GM21786 (cell line): ENCODE measurements around the gene CHFR.
"Not testable (repeated sequence)": the region's sequence is repeated elsewhere in the genome, so short reads cannot be mapped to it uniquely, and the experiment has no call there.

Experiments
- ATAC-seq: cut with Tn5 transposase; IDR thresholded peaks from one replicate; pipeline ENCODE4 v1.9.1; 2021; ENCODE audit not compliant: unreplicated experiment

The CHFR gene

DNA sequence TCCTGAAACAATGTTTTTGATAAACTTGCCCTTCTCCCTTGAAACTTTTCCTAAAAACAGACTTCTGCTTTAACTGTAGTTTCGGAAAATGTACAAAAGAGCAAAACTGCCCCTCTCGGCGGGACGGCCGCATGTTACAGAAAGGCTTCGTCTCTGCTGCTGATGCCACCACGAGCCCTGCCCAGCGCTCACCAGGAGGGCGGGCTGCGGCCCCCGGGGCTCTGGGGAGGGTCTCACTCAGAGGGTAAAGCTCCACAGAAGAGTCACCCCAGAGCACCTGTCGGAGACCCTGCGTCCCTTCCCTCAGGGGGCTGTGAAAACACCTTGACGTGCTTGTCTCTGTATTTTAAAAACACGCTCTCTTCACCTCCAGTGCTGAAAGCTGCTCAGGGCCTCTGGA, 46.3 kb downstream of the CHFR start:
- no peak for ATAC-seq

DNA sequence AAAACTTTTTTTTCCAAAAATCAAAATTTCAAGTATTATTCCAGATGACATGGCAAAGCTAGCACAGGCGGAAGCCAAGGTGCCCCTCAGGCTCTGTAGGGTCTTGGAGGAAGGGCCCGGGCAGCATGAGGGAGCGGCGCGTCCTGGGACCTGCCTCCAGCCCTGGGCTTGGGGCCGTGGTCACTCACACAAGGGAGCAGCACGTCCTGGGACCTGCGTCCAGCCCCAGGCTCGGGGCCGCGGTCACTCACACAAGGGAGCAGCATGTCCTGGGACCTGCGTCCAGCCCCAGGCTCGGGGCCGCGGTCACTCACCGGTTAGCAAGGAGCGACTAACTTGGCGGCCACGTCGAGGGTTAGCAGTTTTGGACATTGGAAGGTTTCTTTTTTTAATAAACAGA, 46.9 kb downstream of the CHFR start:
- ATAC-seq, result no peak

DNA sequence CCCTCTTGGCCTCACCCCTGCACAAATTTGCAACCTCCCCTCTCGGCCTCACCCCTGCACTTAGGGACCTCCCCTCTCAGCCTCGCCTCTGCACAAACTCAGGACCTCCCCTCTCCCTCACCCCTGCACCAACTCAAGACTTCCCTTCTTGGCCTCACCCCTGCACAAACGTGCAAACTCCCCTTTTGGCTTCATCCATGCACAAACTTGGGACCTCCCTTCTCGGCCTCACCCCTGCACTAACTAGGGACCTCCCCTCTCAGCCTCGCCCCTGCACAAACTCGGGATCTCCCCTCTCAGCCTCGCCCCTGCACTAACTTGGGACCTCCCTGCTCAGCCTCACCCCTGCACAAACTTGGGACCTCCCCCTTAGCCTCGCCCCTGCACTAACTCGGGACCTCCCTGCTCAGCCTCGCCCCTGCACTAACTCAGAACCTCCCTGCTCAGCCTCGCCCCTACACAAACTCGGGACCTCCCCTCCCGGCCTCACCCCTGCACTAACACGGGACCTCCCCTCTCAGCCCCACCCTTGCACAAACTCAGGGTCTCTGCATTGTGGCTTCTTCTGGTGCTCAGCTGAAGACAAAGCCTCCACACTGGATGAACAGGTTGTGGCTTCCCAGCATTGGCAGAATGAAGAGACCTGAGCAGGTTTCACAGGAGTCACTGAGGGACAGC, 47.7 kb downstream of the CHFR start:
- ATAC-seq, result no peak

DNA sequence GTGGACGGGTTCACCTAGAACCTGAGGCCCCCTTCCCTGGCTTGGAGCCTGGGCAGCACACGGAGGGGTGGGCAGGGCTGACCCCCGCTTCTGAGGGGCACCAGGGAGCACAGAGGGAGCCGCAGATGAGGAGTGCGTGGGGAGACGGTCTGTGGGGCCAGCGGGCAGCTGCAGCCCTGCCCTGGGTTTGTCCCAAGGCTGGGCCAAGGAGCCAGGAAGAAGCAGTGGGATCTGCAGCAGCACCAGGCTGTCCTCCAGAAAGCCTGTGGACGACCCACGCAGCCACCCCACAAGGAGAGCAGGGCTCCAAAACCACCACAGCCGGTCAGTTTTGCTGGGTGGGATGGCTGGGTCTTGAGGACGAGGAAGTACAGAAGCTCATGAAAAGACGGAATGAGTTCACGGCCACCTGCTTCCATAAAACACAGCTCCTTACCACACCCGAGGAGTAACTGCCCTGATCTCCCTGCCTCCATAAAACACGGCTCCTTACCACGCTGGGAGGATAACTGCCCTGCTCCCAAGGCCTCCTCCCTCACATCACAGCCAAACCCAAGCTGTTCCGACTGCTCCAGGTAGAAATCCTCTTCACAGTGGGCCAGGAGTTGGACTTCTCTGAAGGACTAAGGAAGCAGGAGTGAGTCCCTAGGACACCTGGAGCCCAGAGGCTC, 48.9 kb downstream of the CHFR start:
- ATAC-seq, result no peak

DNA sequence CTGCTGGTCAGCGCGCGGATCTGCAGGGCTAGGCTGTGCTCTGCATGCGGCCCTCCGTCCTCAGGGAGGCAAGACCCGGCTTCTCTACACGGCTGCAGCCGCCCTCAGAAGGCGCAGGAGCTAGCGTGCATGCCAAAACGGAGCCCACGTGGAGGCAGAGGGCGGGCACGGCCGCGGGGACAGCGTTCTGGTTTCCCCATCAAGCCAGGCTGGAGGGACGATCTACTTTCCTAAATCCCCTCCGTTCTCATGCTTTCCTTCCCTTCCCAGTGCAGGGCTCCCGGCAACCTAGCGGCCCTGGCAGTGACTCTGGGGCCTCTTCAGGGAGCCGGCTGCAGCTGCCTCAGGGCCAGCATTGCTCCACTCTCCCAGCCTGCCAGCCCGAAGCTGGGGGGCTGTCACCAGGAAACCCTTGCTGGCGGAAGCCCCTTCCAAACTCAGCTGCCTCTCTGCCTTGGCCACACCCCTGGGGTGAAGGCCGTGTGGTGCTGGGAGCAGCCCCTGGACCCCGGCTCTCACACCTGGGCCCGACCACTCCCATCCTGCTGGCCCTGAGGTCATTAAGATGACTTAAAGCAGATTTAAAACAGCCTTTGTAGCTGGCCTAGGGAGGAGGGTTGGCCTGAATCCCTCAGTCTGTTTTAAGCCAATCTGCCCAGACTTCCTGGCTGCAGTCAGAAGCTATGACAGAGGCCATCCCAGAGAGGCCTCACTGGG, 49.6 kb downstream of the CHFR start:
- no peak for ATAC-seq

DNA sequence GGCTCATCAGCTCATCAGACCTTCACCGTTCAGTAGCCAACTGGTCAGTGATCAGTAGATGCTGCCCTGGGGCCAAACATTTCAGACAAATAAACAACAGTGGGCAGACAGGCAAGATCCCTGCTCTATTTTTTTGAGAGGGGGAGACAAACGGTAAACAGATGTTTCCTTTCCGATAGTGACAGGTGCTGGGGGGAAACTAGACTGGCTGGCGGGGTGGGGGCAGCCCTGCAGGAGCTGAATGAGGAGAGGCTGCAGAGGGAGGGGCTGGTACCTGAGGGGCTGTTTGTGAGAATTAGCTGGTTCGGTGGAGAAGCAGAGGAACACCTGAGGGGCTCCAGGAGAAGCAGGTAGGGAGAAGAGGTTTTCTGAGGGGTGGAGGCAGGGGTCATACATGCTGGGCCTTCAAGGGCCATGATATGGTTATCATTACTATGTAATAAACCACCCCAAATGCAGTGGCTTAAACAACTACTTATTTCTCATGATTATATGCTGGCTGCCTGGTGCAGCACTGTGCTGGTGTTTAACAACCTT, 50.5 kb downstream of the CHFR start:
- ATAC-seq, result no peak

DNA sequence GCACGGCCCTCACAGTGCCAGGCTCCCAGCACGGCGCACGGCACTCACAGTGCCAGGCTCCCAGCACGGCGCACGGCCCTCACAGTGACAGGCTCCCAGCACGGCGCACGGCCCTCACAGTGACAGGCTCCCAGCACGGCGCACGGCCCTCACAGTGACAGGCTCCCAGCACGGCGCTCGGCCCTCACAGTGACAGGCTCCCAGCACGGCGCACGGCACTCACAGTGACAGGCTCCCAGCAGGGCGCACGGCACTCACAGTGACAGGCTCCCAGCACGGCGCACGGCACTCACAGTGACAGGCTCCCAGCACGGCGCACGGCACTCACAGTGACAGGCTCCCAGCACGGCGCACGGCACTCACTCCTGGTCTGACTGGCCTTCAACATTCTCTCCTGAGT, 51.2 kb downstream of the CHFR start:
- ATAC-seq, result not testable (repeated sequence)

DNA sequence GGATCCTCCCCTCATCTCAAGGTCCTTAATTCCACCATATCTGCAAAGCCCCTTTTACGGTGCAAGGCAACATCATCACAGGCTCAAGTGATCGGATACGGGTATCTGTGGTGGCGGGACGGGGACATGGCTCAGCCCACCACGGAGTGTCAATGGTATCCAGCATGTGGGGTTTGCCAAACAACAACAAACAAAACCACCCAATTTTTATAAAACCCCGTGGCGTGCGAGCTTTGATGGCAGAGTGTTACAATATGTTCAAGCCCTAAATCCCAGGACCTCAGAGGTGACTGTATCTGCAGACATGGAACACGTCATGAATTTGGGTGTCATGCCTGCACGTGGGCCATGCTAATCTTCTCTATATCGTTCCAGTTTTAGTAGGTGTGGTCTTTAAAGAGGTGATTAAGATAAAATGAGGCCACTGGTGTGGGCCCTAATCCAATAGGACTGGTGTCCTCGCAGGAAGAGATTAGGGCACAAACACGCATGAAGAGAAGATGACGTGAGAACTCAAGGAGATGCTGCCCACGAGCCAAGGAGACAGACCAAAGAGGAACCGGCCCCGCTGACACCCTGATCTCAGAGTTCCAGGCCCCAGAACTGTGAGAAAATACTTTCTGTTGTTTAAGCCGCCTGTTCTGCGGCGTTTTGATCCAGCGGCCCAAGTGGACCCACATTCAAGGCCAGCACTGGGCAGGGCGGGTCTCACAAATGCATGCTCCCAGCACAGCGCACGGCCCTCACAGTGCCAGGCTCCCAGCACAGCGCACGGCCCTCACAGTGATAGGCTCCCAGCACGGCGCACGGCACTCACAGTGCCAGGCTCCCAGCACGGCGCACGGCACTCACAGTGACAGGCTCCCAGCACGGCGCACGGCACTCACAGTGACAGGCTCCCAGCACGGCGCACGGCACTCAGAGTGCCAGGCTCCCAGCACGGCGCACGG, 52.1 kb downstream of the CHFR start:
- no peak for ATAC-seq

DNA sequence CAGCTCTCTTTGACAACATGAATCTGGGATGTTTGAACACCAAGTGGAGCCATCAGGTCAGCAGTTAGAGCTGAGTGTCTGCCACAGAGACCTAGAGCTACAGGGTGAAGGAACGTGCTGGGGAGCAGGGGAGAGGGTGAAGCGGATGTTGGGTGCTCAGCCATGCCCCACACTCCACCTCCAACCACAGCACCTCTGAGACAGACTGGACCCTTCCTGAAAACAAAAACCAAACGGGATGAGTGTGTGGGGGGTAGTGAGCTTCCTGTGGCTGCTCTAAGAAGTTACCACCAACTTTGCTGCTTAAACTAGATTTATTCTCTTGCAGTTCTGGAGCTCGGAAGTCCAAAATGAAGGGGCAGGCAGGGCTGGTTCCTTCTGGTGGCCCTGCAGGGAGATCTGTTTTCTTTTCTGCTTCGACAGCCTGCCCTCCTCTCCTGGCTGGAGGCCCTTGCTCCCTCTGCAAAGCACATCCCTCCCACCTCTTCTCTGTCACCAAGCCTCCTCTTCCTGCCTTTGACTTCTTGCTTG, 53.2 kb downstream of the CHFR start:
- ATAC-seq, result no peak

DNA sequence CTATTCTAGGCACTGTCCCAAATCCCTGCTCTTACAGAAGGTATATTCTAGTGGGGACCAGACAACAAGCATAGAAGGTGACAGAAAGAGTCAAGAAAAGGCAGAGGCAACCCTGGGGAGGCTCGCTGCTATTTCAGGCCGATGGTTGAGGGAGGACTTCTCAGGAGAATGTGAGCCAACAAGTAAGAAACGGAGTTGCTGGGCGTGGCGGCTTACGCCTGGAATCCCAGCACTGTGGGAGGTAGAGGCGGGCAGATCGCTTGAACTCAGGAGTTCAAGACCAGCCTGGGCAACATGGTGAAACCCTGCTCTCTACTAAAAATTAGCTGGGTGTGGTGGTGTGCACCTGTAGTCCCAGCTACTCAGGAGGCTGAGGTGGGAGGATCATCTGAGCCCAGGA, 54.1 kb downstream of the CHFR start:
- no peak for ATAC-seq

DNA sequence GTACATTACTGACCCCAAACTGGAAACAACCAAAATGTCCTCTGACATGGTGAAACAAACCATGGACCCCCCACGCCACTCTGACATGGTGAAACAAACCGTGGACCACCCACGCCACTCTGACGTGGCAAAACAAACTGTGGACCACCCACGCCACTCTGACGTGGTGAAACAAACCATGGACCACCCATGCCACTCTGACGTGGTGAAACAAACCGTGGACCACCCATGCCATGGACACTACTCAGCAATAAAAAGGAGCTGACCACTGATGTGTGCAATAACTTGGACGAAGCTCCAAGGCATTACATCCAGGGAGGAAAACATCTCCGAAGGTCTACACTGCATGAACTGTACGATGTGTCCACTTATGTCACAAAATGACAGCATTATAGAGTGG, 55.6 kb downstream of the CHFR start:
- no peak for ATAC-seq

DNA sequence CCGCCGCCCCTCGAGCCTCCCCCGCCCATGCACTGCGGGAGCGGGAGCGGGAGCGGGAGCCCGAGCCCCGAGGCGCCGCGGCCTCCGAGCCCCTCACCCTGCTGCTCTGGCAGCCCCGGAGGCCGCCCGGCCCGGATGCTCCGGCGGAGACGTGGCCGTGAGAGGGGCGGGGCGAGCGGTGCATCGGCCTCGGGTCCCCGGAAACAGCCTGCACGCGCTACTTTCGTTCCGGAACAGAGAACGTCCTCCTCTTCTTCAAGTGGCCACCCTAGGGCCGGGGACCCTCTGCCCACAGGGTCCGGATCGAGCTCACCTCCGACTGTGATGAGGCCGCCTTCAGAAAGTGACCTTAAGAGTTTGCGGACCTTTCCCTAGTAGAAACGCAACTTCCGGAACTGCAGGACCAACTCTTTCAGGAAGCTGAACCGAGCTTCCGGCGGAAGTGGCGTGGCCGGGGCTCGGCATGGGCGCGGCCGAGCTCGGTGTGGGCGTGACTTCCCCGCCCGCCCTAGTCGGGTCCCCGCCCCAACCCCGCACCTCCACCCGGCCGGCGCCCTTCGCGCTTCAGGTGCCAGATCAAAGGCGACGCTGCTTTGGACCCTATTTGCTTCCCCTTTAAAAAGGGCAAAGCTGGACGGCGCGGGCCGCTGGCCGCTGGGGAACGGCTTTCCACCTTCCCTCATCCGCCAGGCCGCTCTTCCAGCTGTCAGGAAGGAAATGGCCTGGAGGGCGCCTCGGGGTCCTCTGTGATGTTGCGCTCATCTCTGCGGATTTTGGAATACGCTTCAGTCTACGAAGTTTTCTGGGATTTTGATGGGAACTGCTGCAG, 58.5 kb downstream of the CHFR start, which contains the start of gene GOLGA3:
Gene GOLGA3 (minus strand): TSS at position 164 of the 829 bp plus-strand sequence. CDS start 6,741 bp downstream, outside the sequence.
- ATAC-seq, result peak; percentile 88

DNA sequence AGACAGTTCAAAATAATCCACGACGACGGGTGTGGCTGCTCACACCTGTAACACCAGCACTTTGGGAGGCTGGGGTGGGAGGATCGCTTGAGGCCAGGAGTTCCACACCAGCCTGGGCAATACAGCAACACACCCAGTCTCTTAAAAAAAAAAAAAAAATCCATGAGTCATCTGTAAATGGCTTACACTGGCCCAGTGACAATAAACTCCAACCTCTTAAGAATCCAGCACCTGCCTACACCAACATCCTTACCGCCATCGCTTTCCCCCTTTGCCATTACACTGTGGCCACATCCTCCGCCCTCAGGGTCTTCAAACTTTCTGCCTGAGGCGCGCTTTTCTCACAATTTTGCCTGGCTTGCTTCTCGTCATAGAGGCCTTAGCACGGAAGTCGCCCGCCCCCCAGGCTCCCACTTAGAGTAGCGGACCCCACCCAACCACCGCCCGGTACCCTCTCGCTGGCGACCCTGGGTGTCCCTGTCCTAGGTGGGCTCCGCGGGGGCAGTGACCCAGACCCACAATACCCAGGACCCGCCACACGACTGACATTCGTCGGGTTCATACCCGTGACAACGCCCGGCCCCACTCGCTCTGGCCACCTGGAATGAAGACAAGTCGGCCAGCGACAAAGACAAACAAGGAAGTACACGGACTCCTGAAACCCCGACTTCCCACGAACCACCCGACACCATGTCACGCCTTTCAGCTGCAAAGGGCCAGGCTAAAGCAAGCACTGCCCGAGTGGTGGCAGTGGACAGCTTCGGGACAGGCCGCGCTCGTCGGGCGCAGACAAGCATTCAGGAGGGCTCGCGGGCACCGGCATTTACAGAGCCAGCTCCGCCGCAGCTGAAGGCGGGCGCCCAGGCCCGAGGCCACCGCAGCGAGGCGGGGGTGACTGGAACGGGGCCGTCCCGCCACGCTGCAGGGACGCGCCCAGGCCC, 59.4 kb downstream of the CHFR start:
- peak; percentile 11 for ATAC-seq

DNA sequence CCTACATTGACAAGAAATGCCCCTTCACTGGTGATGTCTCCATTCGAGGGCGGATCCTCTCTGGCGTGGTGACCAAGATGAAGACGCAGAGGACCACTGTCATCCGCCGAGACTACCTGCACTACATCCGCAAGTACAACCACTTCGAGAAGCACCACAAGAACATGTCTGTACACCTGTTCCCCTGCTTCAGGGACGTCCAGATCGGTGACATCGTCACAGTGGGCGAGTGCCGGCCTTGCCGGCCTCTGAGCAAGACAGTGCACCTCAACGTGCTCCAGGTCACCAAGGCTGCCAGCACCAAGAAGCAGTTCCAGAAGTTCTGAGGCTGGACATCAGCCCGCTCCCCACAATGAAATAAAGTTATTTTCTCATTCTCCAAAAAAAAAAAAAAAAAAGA, 61.5 kb downstream of the CHFR start:
- no peak for ATAC-seq

DNA sequence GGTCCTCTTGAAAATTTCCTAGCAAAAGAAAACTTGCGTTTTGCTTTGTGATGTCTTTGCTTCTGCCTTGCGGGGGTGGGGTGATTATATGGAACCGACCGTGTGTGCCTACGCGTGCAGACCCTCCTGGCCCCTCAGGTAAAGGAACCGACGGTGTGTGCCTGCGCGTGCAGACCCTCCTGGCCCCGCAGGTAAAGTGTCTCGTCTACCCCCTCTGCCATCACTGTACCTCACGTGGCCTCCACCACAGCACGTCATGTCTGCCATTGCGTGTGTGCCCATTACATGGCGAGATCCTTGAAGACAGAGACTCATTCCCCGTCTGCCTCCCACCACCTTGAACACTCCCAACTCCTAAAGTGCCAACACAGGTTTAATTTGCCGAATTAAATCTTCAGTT, 62.3 kb downstream of the CHFR start:
- no peak for ATAC-seq

DNA sequence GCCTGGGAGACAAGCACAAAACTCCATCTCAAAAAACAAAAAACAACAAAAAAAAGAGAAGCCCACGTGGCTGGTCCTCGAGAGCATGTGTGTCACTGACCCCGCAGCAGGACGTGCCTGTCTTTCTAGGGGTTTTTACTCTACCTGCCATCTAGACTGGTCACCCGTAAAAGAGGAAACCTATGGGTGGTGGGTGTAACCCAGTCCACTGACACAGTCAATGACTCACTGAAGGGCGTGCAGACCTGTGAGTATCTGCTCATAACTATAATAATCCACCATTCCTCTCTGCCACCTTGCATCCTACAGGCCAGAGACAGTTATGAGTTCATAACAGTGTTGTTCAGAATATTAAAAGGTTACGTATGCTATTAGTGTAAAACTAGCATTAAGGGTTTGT, 63.4 kb downstream of the CHFR start:
- no peak for ATAC-seq

DNA sequence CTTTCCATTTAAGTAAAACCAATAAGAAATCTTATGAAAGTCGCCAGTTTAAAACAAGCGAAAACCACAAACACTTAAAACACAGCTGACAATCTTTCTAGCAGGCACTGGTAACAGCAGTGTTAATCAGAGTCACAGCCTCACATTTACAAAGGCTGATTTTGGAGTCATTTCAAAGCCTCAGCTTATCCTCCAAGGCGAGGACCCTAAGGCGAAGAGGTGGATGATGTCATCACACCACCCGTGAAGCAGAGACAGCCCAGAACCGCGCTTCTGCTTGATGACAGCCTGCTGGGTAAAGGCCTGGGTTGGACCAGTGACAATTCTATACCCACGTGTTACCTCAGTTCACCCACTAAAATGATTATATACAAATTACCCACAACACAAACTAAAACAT, 68.8 kb downstream of the CHFR start:
- no peak for ATAC-seq

DNA sequence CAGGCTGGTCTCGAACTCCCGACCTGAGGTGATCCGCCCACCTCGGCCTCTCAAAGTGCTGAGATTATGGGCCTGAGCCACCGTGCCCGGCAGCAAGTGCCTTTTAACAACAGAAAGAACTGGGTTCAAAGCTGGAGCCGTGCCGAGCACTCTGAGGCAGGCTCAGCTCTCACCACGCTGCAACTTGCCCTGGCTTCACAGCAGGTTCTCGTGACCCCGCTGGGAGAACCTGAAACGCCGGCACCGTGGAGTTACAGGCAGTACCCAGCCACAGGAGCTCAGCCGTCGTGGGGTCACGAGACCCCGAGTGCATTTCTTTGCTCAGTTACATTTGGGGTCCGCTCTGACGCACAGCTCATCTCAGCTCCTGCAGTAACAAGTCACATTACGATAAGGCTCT, 73.2 kb downstream of the CHFR start:
- ATAC-seq, result no peak

DNA sequence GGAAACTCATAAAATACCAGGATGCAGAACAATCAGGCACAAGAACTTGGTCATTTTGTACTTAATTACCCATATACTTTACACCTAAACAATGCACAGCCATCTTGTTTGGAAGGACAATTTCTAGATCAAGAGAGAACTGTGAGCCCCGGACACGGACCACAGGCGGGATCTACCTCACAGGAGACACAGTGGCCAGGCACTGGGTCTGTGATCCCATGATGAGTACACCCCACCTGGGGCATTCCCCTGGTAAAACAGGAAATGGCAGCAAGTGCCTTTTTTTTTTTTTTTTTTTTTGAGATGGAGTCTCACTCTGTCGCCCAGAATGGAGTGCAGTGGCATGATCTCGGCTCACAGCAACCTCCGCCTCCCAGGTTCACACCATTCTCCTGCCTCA, 74.0 kb downstream of the CHFR start:
- no peak for ATAC-seq
